GM19395 (cell line): Measurements from ENCODE around the gene CXCR4.

Experiments
- ATAC-seq: cut with Tn5 transposase; IDR thresholded peaks from one replicate; pipeline ENCODE4 v1.9.1; 2021; ENCODE audit warnings: mild to moderate bottlenecking, moderate library complexity; ENCODE audit not compliant: unreplicated experiment

Gene CXCR4

GRCh38 chr2:136131961-136132824 lies 14.2 kb upstream of the CXCR4 start:
- peak; percentile 85 for ATAC-seq

DNA sequence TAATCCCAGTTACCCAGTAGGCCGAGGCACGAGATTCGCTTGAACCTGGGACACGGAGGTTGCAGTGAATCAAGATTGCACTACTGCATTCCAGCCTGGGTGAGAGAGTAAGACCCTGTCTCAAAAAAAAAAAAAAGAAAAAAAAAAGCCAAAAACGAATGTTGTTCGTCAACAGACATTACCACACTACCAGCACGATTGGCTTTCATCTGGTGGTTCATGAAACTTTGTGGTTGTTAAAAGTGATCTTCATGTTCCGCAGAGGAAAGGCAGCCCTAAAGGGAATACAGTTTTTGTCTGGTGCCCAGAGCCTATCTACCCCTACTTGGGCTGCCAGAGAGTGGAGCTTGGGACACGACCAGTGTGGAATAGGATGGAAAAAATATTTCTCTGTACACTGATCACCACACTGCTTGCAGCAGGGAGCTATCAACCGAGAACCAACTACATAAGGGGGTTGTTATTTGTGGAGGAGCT lies 13.6 kb upstream of the CXCR4 start:
- ATAC-seq, result peak; percentile 12

GRCh38 chr2:136130511-136130910 lies 12.6 kb upstream of the CXCR4 start:
- no peak for ATAC-seq

DNA sequence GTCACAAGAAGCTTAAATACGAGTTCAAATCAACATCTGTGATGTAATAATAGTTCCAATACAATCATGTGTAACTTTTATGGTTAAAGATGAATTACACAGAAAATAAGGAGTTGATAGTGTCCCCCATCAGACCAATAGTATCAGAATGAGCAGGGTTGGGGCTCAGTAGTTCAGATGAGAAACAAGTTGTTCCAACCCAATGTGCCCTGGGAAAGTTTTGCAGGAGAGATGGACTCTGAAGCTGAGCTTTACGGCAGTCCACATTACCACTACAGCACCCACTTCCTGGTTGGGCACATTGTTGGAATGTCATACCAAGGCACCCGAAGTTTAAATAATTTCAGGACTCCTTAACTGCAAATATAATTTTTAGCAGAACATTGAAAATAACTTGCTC lies 12.1 kb upstream of the CXCR4 start:
- no peak for ATAC-seq

GRCh38 chr2:136129601-136130000 lies 11.7 kb upstream of the CXCR4 start:
- no peak for ATAC-seq

- no peak for ATAC-seq
These were observed 11.0 kb upstream of the CXCR4 start for GRCh38 chr2:136128905-136129304.

GRCh38 chr2:136128366-136128765 lies 10.4 kb upstream of the CXCR4 start:
- no peak for ATAC-seq

DNA sequence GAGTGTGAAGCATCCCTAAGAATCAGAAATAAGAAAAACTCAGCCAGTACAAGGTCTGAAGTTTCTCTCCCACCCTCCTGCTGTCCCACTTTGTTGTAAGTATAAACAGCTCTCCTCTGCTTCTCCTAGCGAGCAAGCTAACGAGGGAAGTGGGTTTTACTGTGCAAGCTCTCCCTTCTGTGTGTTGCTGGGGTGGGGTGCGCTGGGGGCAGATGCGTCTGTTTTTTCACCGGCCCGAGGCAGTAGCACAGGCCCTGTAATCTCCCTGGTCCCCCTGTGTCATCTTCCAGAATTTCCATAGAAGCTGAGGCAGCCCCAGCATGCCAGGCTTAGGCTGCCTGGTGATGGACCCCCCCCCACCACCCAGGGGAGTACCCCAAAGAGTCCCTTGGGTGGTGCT lies 9.4 kb upstream of the CXCR4 start:
- ATAC-seq, result no peak

DNA sequence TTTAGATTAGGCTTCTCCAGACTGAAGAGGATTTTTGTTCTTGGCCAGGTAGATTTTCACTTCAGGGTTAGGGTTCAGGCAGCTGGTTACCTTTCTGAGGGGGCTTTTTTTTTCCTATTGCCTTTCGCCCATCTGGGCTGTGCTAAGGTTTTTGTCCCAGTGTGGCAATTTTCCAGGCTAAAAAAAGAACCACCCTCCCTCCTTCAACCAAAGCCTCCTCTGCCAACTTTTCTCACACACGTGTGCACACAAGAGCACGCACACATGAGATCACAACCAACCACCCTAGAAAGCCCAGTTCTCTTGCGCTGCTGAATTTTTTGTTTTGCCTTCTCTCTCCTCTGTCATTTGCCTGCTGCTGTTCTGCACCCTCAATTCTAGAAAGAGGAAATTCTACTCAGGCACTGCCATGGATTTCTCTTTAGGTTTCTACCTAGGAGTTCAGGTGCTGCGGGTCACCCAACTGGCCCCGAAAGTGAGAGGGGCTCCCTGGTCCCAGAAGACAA lies 8.5 kb upstream of the CXCR4 start:
- ATAC-seq, result no peak

DNA sequence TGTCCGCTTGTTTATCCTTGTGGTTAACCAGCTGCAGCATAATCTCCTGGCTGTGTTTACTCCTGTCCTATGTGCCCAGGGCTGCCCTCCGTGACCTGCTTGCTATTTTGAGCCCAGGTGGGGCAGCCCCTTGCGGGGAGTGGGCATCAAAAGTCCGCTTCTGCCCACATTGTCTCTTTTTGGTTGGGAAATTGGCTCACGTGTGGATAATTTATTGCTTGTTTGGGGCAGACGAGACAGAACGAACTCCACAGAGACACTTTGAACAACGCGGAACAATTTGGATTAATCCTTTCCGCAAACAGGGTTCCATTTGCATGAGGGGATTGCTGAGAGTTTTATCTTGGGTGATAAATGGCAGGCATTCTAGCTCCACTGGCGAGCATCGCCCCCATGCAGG lies 8.1 kb upstream of the CXCR4 start:
- ATAC-seq, result no peak

GRCh38 chr2:136125236-136125635 lies 7.3 kb upstream of the CXCR4 start:
- ATAC-seq, result no peak

- ATAC-seq, result no peak
These were observed 6.9 kb upstream of the CXCR4 start for GRCh38 chr2:136124805-136125204.

DNA sequence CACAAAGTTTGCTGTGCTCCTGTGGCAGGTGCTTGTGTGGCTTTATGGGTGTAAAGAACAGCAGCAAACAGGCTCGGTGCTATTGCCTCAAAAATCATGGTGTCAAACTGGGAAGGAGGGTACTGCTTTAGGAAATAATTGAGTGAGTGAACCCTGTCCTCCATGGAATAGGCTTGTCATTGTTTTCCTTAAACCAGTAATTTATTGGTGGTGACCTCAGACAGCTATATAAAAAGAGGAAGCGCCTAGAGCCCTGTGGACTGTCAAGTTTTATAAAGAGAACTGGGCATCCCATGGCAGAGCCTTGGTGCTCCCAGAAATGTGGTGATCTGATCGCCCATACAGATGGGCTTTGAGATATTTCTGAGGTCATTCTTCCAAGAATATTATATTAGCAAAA lies 4.7 kb upstream of the CXCR4 start:
- ATAC-seq, result no peak

DNA sequence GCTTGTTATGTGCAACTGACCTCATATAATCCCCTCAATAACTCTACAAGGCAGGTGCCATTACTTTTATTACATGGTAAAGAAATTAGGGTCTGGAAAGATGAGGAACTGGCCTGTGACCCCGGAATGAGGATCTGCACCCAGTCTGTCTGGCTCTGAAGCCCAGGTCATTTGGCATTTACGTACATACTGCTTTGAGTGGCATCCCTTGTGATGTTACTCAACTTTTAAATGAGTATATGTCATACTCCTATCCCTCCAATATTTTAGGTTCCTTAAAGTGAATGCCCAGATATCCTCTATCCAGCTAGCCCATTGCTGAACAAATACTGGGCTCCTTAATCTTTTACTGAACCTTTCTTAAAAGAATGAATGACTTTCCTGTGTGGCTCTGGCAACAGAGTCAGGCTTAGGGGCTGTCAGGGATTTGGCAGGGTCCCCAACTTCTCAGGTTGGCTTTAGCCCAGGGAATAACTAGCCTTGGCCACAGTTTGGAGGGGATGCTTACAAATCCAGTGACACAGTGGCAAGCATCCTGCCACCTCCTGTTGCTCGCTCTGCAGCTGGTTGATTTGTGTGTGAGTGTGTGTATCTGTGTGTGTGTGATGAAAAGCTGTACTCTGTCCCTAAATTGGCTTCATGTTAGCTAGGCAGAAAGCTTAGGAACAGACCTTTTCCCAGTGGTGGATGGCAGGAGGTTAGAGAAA lies 3.4 kb upstream of the CXCR4 start:
- ATAC-seq, result no peak

DNA sequence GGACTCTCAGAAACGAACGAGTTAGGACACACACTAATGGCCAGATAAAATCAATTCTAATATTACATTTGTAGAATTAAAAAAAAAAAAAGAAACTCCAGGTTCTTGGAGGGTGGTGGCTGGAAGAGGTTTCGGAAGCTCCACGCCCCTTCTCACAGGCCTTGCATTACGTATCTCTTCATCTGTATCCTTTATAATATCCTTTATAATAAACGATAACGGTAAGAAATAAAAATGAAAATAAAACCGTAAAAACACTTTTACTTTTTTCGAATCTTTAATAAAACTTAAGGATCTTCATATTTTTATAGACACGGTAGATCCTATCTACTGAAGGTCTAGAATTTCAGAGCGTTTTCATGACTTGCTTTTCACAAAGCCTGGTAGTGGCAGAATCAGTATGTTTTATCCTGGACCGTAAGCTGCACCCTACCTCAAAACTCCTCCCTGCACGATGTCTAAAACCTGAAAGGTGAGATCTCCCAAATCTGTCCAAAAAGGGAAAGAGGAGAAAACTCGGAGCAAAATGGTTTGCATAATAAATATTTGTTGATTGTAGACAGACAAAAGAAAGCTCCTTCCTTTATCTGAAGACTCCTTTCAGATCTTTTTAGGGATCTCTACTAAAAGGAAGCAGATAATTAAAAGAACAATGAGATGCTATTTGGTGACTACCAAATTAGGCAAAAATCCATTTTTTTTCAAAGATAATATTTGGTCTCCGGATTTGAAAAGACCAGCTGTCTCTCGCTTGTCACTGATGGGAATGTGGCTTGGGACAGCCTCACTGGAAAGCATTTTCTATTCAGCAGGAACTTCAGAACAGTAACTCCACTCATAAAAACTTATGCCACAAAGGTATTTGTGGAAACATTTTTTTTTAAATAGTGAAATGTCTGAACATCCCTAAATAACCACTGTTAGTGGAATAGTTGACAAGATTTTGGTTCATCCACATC lies 2.0 kb upstream of the CXCR4 start:
- no peak for ATAC-seq

GRCh38 chr2:136118819-136119716 lies 1.1 kb upstream of the CXCR4 start:
- ATAC-seq, result no peak

DNA sequence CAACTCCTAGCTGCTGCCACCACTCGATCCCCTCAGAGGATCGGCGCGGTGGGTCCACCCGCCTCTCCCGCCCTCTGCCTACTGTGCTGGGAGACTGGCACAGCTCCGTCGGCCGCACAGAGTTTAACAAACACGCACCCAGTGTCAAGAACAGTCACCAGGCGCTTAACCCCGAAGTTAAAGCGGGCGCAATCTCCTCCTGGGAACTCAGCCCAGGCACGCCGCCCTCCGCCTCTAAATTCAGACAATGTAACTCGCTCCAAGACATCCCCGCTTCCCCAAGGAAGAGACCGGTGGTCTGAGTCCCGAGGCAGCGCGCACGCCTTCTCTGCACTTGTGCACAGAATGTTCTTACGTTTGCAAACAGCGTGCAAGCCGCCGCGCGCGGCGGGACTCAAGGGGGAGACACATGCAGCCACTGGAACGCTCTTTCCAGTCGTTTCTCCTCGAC lies 533 bp downstream of the CXCR4 start:
- peak; percentile 35 for ATAC-seq

DNA sequence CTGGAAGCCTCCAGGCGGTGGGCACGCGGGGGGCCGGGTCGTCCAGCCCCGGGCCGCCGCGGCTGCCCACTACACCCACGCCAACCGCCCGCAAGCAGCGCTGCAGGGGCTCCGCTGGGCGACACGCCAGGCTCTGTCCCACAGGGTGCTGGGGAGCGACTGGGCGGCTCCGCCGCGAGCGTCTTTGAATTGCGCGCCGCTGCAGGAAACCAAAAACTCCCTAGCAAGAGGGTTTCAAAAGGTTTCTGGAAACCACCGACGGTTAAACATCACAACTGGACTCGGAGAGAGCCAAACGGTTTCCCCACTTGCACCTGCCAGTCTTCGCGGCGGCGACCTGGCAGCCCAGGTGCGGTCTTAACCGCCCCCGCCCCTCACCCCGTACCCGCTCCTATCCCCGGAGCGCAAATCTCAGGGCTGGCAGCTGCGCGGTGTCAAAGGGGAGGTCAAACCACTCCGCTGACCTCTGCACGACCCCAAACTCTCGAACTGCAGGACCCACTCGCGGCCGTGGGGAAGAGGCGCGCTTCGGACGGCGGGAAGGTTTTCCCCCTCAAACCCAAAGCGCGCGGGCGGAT lies 1.0 kb downstream of the CXCR4 start:
- peak; percentile 65 for ATAC-seq

DNA sequence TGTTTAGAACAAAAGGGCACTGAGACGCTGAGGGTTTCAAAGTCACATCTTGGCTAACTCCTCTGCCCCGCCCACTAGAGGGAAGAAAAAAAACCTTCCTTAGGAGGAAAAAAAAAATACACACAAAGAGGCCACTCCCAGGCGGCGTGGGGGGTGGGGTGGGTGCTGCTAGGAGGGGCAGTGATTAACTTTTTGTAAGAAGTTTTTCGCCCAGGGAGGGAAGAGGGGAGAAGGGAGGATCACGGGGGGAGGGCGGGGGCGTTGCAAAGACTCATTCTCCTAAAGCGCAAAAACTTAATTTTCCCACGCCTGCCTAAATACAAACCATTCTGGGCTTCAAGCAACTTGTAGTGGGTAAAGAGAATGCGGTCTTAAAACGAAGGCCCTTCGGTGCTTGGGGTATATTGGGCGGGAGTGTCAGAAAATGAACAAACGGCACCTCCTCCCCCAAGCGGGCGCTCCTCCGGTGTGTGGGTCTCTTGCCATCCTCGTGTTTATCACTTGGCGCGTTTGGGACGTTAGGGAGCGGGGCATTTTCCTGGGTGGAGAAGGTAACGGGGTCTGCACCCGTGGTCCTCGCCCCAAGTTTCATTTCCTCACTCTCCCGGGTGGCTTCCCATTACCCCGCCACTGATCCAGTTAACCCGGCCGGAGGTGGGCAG lies 1.7 kb downstream of the CXCR4 start:
- no peak for ATAC-seq
